ENCODE data around the gene PIWIL1.

Gene PIWIL1

DNA sequence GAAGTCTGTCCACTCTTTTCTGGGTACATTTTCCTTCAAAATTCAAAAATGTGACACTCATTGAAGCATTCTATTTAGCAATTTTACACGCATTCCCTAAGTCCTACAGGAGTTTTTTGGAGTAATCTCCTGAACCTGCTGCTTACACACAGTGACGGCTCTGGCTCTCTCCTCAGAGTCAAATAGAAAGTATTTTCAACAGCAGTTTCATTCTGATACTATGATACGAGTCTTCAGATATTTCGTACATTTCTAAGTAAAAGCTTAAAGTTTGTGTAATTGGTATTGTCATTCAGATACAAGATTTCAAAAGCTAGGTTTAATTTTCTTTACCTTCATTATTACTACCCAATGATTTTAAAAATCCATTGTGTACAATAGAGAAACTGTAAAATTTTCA, 36.4 kb downstream of the PIWIL1 start:
- no peak for DNase-seq (ENCODE audit: low read depth)

DNA sequence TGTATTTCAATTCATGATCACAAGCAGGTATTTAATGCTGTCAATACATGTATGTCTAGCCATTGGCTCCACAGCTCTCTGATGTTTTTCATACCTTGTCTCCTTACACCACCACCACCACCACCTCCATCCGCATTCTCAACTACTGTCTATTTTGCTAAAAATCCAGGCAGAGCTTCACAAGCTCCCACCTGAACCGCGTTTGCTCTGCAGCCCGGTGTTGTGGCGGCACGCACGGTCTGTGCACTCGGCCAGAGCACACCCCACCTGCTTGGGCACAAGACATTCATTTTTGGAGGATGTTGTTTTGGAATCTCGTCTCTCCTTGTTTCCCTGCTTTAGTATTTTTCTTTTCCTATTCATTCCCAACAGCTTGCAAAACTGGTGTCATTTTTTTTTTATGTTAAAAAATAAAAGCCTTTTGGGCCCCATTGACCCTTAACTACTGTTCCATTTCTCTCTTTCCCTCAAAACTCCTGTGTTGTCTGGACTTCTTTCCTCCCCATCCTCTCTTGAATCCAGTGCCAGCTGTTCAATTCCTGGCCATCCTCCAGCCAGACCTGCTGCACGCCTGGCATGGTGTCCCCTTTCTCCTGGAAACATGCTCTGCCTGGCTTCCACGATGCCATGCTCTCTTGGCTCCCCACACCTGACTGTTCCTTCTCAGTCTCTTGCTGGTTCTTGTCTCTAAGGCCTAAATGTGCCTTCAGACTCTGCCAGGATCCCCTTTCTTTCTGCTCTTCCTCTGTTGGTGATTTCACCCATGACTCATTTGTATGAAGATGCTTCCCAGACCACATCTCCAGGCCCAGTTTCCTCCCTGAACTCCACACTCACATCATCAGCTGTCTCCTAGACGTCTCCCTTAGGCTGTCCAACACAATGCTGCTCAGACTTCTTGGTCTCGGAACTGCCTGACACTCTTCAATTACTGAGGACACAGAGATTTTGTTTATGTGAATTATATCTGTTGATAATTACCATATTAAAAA, 37.9 kb downstream of the PIWIL1 start:
- no peak for DNase-seq (ENCODE audit: low read depth)

GRCh38 chr12:130382818-130383217, 45.1 kb downstream of the PIWIL1 start:
- no peak for DNase-seq (ENCODE audit: low read depth)

GRCh38 chr12:130384234-130384633, 46.5 kb downstream of the PIWIL1 start:
- no peak for DNase-seq (ENCODE audit: low read depth)

DNA sequence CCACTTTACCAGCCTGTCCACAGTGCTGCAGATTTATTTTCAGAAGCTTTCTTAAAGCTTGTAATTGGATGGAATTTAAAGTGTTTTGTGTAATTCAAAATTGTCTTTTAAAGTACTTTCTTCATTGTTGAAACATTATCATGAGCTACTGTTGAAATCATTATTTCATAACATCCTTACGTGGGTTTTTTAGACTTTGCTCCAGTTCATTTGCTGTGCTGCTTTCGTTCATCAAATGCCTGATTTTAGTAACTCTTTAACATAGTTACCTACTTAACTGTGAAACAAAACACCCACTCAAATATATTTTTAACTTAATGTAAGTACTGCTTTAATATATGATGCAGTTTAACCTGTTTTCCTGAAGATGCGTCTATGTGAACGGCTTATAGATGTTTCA, 47.5 kb downstream of the PIWIL1 start:
- DNase-seq (ENCODE audit: low read depth), result no peak

- no peak for DNase-seq (ENCODE audit: low read depth)
These were observed 53.5 kb downstream of the PIWIL1 start for GRCh38 chr12:130391186-130391585.

- no peak for DNase-seq (ENCODE audit: low read depth)
These were observed 57.2 kb downstream of the PIWIL1 start for GRCh38 chr12:130394906-130395305.

DNA sequence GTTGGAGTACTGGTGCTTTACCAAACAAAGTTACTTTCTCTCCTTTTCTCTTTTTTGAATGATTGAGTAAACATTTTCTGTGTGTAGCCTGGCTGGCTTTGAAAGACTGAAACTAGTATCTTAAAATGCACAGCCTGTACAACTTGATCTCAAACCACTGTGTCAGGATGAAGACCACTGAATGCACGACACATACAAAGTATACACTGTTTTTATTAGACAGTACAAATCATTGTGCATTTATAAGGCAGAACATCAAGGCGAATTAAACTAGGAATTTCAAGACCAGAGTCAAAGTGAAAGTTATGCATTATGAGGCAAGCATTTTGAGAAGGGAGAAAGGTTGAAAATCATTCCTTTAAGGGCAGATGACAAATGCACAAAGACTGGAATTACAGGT, 59.0 kb downstream of the PIWIL1 start:
- no peak for DNase-seq (ENCODE audit: low read depth)

- no peak for DNase-seq (ENCODE audit: low read depth)
These were observed 60.6 kb downstream of the PIWIL1 start for GRCh38 chr12:130398100-130398848.

GRCh38 chr12:130401703-130402102, 64.0 kb downstream of the PIWIL1 start:
- DNase-seq (ENCODE audit: low read depth), result no peak

DNA sequence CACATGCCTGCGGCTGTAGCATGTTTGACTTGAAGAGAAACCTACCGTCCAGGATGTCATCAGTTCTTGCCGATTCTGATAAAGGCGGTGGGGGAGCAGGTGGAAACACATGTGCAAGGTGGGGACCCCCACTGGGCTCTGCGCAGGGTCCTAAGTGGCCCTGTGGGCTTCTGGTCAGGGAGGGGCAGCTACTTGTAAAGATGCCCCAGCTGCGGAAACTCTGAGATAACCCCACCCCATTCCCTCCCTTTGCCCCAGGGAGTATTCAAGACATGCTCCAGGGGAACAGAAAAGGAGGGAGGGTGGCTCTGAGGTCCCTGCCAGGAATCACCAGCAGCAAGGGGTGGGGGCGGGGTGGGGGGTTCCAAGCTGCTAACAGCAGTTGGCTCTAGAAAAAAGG, 67.6 kb downstream of the PIWIL1 start:
- no peak for DNase-seq (ENCODE audit: low read depth)

DNA sequence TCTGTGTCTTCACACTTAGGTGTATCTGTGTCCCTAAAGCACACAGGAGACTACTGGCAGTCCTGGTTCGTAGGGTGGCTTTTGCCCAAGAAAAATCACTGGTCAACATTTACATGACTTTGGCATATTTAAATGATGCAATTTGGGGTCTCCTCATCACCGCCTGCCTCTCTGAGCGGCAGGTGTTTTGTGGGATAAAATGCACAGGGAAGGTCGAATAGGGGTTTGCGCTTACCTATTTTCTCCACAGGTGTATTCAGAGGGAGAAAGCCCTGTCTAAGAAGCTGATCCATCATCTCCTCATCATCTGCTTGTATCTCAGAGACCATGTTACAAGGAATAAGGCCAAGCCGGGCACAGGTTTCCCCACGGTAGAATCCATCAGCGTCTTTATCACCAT, 74.7 kb downstream of the PIWIL1 start:
- no peak for DNase-seq (ENCODE audit: low read depth)

DNA sequence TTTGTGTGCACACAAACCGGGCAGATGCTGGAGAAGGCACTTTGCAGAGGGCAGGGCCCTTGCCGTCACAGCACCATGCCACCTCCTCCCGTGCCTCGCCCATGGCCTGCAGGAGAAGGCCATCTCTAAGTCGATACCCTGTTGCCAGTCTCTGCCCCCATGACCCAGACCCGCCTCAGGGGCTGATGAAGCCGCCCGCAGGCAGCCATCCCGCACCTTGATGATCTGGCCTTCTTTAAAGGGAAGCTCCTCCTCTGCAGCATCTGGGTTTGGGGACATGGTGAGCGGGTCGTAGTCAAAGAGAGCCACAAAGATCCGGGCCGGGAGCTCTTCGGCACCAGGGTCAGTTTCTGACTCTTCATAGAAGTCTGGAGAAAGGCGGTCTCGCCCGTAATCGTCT, 76.2 kb downstream of the PIWIL1 start:
- DNase-seq (ENCODE audit: low read depth), result no peak

DNA sequence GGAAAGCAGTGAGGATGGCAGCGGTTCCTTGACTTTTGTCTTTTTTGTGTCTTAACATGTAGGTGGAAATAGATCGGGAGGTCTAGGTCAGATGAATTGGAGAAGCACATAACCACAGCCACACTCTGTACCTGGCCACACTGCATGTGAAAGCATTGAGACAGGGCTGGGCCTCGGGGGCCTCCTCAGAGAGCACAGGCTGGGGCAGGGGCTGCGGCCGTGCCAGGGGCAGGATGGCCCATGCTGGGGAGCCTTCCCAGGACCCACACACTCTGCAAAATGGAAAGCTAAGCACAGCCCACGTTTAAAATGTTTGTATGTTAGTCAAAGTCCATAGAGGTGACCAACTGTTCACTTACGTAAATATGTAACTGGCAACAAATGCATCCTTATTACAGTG, 76.7 kb downstream of the PIWIL1 start:
- DNase-seq (ENCODE audit: low read depth), result no peak

- no peak for DNase-seq (ENCODE audit: low read depth)
These were observed 80.6 kb downstream of the PIWIL1 start for GRCh38 chr12:130418251-130418650.

DNA sequence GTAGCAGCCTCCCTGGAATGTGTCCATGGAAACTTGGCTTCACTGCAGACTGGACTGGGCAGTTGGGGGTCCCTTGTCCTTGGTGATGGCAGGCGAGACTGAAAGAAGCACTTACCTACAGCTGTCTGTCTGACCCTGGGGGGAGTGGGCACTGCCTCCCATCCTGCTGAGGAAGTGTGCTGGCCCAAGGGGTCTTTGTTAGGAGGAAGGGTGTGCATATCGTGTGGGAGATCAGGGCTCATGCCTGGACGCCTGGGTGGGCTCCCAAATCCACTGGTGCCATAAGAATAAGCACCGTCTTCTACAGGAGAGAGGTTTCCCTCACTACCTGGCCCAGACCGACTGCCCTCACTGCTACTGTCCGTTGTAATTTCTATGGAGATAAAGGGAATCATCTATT, 81.4 kb downstream of the PIWIL1 start:
- no peak for DNase-seq (ENCODE audit: low read depth)

- no peak for DNase-seq (ENCODE audit: low read depth)
These were observed 82.4 kb downstream of the PIWIL1 start for GRCh38 chr12:130420071-130420470.

- DNase-seq (ENCODE audit: low read depth), result no peak
These were observed 84.2 kb downstream of the PIWIL1 start for GRCh38 chr12:130421896-130422295.
